HUDEP-2 (cell line): ENCODE data around the gene KCNRG.
"Not testable (repeated sequence)": the region's sequence is repeated elsewhere in the genome, so short reads cannot be mapped to it uniquely, and the experiment has no call there.

Experiments
- DNase-seq, 76 experiments: peaks; one replicate each; lab custom pipeline; 2025; ENCODE audit not compliant: unreplicated experiment in 76 of 76; lab: John Stamatoyannopoulos, UW

KCNRG gene

GRCh38 chr13:50015258-50015657 lies at the start of gene KCNRG:
KCNRG (plus strand) TSS chr13:50015444; CDS start chr13:50015494, 50 bp downstream.
- peak in 4 of 76 experiments; percentile 4 to 33 (median 18) for DNase-seq

GRCh38 chr13:49967456-49967855 lies 47.8 kb upstream of the KCNRG start:
- no peak for DNase-seq

- no peak for DNase-seq
Observed at GRCh38 chr13:49972709-49973108, 42.5 kb upstream of the KCNRG start.

GRCh38 chr13:49975826-49976225 lies 39.4 kb upstream of the KCNRG start:
- DNase-seq: no peak

GRCh38 chr13:49976314-49977258 lies 38.7 kb upstream of the KCNRG start:
- peak in 53 of 76 experiments; percentile 2 to 65 (median 33) for DNase-seq

- no peak for DNase-seq
Observed at GRCh38 chr13:49977992-49978391, 37.3 kb upstream of the KCNRG start.

GRCh38 chr13:49980266-49980665 lies 35.0 kb upstream of the KCNRG start:
- DNase-seq: no peak

- DNase-seq: no peak
Observed at GRCh38 chr13:49985129-49985528, 30.1 kb upstream of the KCNRG start.

- no peak for DNase-seq
Observed at GRCh38 chr13:49986471-49986870, 28.8 kb upstream of the KCNRG start.

- DNase-seq: not testable (repeated sequence)
Observed at GRCh38 chr13:49990612-49991011, 24.6 kb upstream of the KCNRG start.

- DNase-seq: no peak
Observed at GRCh38 chr13:49993111-49993510, 22.1 kb upstream of the KCNRG start.

GRCh38 chr13:49993666-49994065 lies 21.6 kb upstream of the KCNRG start:
- no peak for DNase-seq

GRCh38 chr13:49995625-49996101 lies 19.6 kb upstream of the KCNRG start:
- peak in 1 of 76 experiments; percentile 45 for DNase-seq

GRCh38 chr13:49996161-49996915 lies 18.9 kb upstream of the KCNRG start:
- peak in 74 of 76 experiments; percentile 32 to 93 (median 83) for DNase-seq

GRCh38 chr13:49996951-49997895 lies 18.0 kb upstream of the KCNRG start, which contains the start of gene TRIM13:
TRIM13 (plus strand) TSS chr13:49997042; CDS start chr13:50011941, 14,899 bp downstream.
- peak in 75 of 76 experiments; percentile 39 to 93 (median 80) for DNase-seq

- peak in 1 of 76 experiments; percentile 6 for DNase-seq
Observed at GRCh38 chr13:49997955-49998354, 17.3 kb upstream of the KCNRG start.

- DNase-seq: no peak
Observed at GRCh38 chr13:49998714-49999624, 16.3 kb upstream of the KCNRG start.

GRCh38 chr13:50001287-50001686 lies 14.0 kb upstream of the KCNRG start:
- DNase-seq: no peak
